ENCODE measurements around the gene PCK2. TPM values are rescaled to one million over a fixed set of nuclear protein-coding genes. Genes with fewer than 3 reads are reported as not detected.

Gene PCK2
- total RNA-seq, 1 experiment from 2014 or later, result 30.5 TPM

DNA sequence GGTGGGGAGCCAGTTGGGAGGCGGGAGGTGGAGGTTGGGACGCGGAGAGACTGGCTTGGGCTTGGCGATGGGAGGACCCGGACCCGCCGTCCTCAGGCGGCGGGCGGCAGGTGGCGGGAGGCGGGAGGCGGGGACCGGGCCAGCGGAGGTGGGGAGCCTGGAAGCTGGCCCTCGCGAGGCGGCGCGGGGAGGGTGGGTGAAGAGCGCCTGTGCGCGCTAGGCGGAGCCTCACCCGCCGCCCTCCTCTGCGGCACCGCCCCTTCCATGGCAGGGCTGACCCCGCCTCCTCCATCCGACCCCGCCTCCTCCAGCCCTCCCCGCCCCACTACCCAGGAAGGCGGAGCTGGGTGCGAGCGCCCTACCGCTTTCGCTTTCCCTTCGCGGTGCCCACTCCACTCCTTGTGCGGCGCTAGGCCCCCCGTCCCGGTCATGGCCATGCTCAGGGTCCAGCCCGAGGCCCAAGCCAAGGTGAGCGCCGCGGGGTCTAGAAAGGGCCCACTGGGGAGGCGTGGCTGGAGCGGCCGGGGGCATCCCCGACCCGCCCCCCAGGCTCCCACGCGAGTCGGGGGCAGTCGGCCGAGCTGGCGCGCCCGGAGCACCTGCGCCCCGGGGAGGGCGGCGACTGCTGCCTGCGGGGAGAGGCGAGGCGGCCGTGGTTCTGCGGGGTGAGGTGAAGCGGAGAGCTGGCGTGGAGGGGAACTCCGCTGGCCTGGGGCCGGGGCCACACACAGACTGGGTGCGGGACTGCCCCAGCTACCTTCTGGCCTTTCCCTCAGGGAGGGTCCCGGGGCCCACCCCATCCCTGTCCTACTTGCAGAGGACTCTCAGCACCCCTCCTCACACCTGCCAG is 41.9 kb downstream of the PCK2 start, which contains the start of gene PSME1:
Gene PSME1 (plus strand): TSS at position 361 of the 850 bp plus-strand sequence. CDS start 69 bp downstream, at position 430.
- peak; percentile 82 for DNase-seq (ENCODE audit: low spot score)

DNA sequence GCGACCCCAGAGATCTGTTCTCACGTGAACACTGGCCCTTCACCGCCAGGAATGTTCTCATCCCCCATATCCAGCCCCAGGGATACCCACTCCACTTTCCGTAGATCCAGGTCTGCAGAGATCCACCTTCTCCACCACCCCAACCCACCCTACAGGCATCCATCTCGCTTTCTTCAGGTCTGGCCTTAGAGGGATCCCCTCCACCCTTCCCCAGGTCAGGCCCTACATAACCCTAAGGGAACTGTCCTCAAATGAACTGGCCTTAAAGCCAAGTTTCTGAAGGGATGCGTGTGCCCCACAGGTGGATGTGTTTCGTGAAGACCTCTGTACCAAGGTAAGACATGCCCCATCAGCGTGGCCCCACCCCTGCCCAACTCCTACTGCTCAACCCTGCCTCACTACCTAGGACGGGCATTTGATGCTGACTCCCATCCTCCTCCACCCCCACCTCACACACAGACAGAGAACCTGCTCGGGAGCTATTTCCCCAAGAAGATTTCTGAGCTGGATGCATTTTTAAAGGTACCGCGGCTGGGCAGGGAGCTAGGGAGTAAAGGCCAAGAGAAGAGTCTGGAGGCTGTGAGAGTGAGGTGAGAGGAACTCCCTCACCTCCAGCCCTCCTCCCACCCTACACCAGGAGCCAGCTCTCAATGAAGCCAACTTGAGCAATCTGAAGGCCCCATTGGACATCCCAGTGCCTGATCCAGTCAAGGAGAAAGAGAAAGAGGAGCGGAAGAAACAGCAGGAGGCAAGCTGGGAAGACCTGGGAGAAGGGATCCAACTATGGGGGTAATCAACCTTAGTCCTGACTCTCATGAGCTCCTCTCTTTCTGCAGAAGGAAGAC is 42.8 kb downstream of the PCK2 start:
- peak; percentile 11 for DNase-seq (ENCODE audit: low spot score)

DNA sequence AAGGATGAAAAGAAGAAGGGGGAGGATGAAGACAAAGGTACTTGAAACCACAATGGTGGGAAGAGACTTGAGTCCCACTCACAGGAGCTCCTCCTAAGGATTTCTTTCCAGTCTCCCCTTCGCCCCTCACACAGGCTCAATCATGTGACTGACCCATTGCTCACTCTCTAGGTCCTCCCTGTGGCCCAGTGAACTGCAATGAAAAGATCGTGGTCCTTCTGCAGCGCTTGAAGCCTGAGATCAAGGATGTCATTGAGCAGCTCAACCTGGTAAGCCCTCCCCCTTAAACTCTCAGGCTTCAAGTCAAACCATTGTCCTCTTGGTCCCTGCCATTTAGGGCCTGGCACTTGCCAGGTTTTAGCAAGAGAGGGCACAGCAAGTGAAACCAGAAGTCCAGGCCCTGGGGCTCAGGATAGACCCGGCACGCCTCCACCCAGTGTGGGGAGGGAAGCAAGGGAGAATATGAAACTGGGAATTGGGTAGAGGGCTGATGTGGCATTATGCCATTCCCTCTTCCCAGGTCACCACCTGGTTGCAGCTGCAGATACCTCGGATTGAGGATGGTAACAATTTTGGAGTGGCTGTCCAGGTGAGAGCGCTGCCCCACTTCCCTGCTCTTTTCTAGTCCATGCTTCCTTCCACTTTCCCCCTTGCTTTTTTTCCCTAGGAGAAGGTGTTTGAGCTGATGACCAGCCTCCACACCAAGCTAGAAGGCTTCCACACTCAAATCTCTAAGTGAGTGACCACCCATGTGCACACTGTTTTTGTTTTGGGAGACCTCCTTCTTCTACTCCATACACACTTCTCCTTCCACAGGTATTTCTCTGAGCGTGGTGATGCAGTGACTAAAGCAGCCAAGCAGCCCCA is 43.7 kb downstream of the PCK2 start:
- no peak for DNase-seq (ENCODE audit: low spot score)

DNA sequence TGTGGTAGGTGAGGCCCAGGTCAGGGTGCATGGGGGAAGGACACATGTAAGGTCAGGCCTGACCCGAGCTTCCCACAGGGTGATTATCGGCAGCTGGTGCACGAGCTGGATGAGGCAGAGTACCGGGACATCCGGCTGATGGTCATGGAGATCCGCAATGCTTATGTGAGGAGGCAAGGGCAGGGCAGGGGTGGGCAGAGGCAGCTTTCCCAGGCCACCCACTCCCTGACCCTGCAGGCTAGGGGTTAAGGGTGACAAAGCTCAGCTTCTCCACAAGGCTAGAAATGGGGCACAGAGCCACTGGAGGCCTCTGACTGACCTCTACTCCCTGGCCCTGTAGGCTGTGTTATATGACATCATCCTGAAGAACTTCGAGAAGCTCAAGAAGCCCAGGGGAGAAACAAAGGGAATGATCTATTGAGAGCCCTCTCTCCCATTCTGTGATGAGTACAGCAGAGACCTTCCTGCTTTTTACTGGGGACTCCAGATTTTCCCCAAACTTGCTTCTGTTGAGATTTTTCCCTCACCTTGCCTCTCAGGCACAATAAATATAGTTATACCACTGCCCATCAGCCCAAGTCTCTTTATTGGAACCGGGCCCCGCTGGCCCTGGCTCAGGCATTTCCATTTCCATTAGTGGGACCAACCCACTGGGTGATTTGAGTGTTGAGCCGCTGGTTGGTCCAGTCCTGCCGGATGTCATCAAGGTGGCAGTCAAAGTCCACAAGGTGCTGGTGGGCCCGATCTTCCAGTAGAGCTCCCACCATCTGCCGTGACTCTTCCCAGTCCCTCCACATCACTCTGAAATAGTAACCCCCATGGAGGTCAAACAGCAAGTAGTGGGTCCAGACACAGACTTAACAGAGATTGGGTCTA is 44.5 kb downstream of the PCK2 start:
- no peak for DNase-seq (ENCODE audit: low spot score)

DNA sequence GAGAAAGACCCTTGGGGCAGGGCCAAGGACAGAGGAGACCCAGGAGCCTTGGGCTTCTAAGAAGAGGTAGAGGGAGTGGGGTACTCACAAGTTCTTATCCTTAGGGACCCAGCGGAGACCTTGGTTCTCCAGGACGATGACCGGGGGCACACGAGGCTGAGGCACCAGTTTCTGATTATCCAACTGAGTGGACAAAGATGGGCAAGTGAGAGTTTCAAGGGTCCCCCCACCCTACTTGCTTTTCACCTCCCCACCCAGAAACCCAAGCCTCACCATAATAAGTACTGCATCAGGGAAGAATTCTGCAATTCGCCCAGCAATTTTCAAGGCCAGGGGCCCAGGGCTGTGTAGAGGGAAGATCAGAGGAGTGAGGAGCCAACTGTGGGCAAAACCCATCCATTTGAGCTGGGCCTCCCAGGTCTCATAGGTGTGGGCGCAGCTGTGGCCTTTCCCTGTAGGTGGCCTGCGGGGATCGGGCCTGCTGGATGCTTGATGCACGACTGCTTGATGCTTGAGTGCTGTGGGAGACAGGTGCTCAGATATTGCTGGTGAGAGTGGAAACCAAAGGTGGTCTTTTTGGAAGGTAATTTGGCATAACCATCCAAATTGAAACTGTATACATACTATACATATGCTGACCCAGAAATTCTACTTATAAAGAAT is 45.3 kb downstream of the PCK2 start:
- peak; percentile 32 for DNase-seq (ENCODE audit: low spot score)

DNA sequence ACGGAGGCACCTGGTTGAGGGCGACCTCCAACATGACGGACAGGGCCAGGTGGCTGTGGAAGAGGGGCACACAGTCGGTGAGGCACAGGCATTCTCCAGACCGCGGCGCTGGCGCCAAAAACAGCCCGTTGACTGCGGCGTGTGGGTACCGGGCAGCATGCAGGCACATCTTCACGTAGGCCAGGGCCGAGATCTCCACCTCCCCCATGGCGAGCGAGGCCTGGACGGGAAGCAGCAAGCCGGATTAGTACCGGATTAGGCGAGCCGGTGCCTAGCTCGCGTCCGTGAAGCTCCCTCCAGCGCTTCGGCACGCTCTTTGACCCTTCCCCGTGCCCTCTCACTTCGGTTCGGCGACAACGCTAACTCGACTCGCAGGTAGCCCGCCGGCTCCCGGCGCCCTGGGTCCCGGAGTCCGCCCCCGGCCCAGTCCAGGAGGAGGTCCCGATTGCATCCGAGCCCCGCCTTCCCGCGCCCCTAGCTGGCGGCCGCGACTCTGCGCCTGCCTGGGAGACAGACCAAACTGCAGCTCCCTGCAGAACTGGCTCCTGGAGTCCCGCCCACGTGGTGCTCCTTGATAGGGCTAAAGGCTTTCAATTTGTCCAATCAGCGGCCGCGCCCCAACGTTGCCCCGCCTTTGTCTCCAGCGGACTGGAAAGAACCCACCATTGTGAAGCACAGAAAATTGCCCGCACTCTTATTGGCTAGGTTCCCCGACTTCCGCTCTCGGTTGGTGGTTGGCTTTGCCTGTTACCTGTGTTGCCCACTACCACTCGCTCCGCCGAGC is 47.2 kb downstream of the PCK2 start, which contains the start of gene EMC9:
Gene EMC9 (minus strand): TSS at position 495 of the 784 bp plus-strand sequence. CDS start 287 bp downstream, at position 208.
- DNase-seq (ENCODE audit: low spot score), result peak; percentile 98

DNA sequence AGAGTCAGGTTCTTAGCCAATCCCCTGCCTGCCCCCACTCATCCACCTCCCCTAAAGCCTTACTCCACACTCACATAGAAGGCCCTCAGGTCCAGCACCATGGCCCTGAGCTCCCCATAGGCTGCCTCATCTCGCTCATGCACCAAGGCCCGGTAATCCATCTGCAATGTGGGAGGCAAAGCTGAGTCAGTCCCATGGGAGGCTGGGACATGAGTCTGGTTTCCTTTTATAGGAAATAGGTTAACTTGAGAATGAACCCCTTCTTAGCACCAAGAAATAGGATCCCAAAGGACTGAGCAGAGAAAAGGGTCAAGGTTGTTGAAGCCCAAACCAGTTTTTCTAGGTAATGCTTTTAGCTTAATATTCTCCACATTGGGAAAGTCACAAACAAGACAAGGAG is 49.4 kb downstream of the PCK2 start:
- DNase-seq (ENCODE audit: low spot score), result no peak

DNA sequence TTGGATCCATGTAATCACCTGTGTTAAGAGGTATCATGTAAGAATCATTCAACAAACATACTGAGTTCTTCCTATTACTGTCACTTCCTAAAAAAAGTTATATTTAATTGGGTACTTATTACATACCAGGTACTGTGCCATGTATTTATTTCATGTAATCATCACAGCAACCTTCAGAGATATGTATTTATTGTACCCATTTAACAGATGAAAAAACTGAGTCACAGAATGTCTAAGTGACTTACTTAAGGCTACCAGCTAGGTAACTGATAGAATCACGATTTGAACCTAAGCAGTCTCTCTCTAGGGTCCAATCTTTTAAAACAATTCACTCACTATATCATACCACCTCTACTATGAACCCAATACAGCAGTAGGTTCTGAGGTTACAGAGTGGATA is 50.3 kb downstream of the PCK2 start:
- DNase-seq (ENCODE audit: low spot score), result no peak

DNA sequence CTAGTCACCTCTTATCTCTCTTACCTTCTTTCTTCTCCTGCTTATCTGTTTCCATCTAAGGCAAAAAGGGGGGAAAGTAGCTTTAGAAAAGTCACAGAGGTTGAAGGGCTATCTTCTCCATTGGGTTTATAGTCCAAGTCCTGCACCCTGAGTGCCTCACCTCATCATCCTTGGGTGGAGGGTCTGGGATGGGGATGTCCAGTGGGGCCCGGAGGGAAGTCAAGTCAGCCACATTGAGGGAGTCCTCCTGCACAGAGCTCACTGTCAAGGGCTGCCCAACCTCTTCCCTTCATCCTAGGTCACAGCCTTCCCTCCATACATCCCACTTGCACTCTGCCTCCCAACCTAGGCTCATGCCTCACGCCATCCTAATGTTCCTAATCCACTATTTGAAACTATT is 51.1 kb downstream of the PCK2 start:
- no peak for DNase-seq (ENCODE audit: low spot score)

DNA sequence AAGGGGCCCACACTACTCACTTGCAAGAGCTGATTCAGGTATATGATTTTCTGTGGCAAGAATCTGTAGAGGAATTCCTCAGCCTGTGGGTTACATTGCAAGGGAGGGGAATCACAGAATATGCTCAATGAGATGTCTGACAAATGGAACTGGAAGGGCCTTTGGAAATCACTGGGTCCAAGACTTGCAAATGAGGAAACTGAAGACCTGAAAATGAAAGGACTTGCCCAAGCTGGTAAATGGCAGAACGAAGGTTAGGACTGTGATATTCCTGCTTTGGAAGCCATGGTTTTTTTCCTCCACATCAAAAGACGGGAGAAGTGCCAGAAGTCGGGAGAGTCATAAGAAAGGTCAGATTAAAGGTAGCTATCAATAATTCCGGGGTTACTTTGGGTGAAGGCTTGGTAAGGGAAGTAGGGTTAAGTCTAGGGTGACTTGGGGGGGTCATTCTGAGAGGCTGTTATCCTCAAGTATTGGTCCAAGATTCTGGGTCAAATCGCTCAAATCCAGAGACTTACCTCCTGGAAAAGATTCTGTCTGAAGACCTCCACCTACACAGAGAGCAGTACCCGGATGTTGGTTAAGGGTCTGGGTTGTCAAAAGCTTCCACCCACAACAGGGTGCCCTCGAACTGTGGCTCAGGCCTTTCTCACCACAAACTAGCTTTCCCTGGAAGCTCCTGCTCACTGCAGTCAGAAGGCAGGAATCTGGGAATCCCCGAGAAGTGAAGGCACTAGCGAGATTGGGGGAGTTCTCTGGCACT is 51.8 kb downstream of the PCK2 start:
- no peak for DNase-seq (ENCODE audit: low spot score)

DNA sequence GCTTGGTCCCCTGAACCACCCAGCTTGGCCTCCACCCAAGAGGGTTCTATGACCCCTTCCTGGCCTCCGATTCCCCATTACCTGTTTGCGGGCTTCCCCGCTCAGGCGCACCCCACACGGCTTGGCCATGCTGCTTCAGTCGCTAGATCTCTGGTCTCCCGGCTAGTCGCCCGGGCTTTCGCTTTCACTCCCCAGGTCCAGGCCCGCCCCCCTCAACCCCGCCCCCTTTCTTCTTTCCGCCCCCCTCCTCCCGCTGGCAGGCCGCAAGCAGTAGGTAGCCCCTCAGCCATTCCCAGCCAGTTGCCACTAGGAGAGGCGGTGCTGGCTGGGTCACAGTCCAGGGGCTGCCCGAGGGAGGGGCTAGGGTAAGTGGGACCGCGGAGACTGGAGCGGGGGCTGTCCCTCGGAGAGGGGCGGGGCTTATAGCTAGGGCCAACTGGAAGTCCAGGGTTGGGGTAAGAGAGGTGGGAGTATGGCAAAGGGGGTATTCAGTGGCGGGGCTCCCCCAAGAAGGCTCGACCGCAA is 52.4 kb downstream of the PCK2 start, which contains the start of gene PSME2:
Gene PSME2 (minus strand): TSS at position 158 of the 525 bp plus-strand sequence. CDS start 29 bp downstream, at position 129.
- peak; percentile 88 for DNase-seq (ENCODE audit: low spot score)

DNA sequence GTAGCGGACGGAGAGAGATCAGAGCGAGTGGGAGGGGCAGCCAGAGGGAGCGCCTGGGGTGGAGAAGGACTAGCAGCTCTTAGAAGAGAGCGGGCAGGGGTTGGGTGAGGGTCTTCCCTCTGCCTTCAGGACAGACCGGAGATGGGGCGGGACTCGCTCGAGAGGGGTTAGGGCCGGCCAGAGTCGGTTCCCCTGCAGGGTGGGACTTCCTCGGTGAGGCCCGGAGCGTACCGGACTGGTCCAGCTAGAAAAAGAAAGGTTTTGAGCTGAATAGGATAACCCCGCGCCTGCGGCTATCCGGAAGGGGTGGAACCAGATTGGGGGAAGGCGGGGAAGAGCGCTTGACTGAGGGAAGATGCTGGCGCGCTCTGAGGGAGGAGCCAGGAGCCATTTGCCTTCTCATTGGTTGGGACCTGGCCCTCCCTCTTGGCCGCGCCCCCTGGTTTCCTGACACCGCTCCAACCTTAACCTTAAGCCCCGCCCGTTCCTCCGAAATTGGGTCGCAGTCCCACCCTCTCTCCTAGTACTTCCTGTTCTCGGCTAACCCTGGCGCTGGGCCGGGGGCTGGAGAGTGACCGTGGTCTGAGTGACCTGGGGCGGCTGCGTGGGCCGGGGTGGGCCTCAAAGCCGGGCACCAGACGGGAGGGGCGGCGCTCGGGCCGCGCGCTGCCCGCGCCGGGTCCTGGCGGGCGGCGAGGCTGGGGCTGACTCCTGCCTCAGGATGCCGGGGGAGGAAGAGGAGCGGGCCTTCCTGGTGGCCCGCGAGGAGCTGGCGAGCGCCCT is 53.1 kb downstream of the PCK2 start, which contains the start of gene RNF31:
Gene RNF31 (plus strand): TSS at position 521 of the 783 bp plus-strand sequence. CDS start 201 bp downstream, at position 722.
- peak; percentile 94 for DNase-seq (ENCODE audit: low spot score)

DNA sequence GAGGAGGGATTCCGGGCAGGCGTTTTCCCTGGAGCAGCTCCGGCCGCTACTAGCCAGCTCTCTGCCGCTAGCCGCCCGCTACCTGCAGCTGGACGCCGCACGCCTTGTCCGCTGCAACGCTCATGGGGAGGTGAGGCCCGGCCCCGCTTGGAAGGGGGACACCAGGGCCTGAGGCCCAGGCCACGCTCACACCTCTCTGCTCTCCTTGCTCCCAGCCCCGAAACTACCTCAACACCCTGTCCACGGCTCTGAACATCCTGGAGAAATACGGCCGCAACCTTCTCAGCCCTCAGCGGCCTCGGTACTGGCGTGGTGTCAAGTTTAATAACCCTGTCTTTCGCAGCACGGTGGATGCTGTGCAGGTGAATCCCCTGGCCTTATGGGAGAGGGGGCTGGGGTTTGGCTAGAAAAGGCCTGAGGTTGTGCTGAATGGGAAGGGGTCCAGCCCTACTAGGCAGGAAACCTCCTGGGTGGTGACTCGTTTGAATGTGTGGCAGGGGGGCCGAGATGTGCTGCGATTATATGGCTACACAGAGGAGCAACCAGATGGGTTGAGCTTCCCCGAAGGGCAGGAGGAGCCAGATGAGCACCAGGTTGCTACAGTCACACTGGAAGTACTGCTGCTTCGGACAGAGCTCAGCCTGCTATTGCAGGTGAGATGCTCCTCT is 53.8 kb downstream of the PCK2 start:
- DNase-seq (ENCODE audit: low spot score), result no peak

DNA sequence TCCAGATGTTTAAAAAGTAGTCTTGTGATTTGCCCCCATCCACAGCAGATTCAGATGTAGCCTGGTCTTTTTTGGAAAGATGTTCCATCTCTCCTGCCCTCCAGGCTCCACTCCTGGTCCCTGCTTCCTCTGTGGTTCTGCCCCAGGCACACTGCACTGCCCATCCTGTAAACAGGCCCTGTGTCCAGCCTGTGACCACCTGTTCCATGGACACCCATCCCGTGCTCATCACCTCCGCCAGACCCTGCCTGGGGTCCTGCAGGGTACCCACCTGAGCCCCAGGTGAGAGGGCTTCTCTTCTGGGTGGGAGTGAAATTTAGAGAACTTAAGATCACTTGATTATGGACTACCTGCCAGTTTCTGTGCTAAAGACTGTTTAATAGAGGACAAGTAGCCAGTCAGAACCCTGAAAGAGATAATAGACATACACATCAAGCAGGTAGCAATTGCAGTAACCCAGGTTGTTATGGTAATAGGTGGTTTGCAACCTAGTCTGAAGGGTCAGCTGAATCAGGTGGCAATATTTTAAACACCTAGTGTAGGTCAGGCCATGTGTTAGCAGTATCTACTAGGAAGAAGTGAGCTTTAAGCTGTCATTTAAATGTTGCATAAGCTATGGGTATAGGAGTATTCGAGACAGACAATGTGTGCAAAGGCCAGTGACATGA is 55.3 kb downstream of the PCK2 start:
- DNase-seq (ENCODE audit: low spot score), result no peak

DNA sequence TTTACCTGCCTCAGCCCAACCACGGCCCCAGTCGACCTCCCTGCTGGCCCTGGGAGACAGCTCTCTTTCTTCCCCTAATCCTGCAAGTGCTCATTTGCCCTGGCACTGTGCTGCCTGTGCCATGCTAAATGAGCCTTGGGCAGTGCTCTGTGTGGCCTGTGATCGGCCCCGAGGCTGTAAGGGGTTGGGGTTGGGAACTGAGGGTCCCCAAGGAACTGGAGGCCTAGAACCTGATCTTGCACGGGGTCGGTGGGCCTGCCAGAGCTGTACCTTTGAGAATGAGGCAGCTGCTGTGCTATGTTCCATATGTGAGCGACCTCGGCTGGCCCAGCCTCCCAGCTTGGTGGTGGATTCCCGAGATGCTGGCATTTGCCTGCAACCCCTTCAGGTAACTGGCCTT is 56.0 kb downstream of the PCK2 start:
- DNase-seq (ENCODE audit: low spot score), result no peak

DNA sequence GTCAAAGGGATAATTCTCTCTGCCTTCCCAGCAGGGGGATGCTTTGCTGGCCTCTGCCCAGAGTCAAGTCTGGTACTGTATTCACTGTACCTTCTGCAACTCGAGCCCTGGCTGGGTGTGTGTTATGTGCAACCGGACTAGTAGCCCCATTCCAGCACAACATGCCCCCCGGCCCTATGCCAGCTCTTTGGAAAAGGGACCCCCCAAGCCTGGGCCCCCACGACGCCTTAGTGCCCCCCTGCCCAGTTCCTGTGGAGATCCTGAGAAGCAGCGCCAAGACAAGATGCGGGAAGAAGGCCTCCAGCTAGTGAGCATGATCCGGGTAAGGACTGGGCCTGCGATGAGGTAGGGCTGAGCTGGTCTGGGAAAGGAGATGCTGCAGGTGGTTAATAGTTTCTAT is 56.5 kb downstream of the PCK2 start:
- no peak for DNase-seq (ENCODE audit: low spot score)
